ENCODE results near the gene HOXB8.

DNA sequence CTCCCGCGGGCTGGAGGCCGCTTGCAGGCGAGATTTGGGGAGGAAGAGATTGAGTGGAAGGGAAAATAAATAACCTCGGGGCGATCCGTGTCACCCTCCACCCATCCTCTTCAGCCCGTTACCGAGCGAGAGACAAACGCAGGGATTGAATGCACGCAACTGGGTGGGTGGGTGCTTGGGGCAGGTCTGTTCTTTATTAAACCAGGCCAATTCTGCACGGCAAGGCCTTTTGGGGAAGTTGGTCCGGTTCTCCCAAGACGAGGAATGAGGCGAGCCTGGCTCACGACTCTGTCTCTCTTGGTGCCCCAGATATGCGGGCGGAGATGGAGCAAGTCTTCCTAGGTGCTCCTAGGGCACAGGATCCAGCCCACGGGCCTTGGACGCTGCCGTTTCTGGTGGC, 3.9 kb downstream of the HOXB8 start:
- TF ChIP-seq POLR2A (IDR thresholded peaks at IDR 0.05) = no peak
- TF ChIP-seq, protein P1, sequence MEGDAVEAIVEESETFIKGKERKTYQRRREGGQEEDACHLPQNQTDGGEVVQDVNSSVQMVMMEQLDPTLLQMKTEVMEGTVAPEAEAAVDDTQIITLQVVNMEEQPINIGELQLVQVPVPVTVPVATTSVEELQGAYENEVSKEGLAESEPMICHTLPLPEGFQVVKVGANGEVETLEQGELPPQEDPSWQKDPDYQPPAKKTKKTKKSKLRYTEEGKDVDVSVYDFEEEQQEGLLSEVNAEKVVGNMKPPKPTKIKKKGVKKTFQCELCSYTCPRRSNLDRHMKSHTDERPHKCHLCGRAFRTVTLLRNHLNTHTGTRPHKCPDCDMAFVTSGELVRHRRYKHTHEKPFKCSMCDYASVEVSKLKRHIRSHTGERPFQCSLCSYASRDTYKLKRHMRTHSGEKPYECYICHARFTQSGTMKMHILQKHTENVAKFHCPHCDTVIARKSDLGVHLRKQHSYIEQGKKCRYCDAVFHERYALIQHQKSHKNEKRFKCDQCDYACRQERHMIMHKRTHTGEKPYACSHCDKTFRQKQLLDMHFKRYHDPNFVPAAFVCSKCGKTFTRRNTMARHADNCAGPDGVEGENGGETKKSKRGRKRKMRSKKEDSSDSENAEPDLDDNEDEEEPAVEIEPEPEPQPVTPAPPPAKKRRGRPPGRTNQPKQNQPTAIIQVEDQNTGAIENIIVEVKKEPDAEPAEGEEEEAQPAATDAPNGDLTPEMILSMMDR (IDR thresholded peaks at IDR 0.05) = no peak
- peak in 1 of 3 donors; percentile 2 for TF ChIP-seq POLR2AphosphoS5 (IDR thresholded peaks at IDR 0.05)
